H54 (cell line): ENCODE measurements around the gene ZNF501.

Experiments used
- DNase-seq: peaks from one replicate; pipeline ENCODE4 v3.0.0; 2011; ENCODE audit warnings: low spot score, mixed read lengths; ENCODE audit not compliant: insufficient read length
- FAIRE-seq: peaks from 3 replicates; lab custom pipeline; 2011; peaks lifted over from hg19 to GRCh38; lab: Jason Lieb, UNC
- POLR2A ChIP-seq: IDR thresholded peaks from 2 replicates; pipeline ENCODE4 v1.6.1; 2011; ENCODE audit warnings: low read depth, mild to moderate bottlenecking, low read length

The ZNF501 gene

DNA sequence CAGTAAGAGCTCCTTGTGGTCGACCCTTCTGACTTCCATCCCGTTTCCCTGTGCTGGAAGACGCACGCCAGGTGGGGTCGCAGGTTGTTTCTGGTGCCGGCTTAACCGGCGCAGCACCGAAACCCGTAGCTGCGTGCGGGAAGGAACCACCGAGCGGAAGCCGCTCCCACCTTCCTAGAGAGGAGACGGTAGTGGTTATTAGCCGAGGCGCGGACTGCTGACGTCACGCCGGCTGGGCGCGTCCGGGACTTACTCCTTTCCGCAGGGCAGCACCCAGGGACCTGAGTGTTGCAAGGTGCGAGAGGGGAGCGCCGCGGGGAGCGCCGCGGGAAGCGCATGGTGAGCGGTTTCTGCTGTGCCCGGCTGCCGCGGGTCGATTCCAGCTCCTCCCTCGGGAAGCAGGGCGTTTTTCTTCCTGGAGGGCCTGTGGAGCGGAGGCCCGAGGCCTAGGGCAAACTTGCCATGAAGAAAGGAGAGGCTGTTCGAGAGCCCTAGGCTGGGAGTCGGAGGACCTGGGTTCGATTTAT is at the start of gene ZNF501:
Gene ZNF501 (plus strand): TSS at position 252 of the 527 bp plus-strand sequence. CDS start 4,787 bp downstream, outside the sequence.
- TF ChIP-seq POLR2A = no peak
- DNase-seq (peak; percentile 40), FAIRE-seq (no peak)

DNA sequence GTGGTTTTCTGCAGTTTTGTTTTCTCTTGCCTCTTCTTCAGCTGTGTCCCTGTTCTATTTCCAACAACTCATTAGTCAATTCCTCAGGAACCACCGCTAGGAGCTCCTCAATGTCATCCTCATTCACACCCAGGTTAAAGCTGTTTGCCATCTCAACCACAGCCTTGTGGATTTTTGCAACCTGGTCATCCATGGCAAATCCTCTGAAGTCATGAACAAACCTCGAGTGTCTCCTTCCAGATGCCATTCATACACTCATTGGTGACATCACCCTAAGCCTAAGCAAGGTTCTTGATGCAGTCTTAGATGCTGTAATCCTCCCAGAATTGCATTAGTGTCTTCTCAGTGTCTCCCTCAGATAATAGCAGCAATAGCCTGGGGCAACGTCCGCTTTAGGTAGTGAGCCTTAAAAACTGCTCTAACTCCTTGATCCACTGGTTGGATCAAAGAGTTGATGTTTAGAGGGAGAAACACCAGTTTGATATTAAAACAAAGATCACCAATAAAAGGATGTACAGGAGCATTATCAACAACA is 48.4 kb upstream of the ZNF501 start:
- FAIRE-seq = no peak
- TF ChIP-seq POLR2A = no peak

DNA sequence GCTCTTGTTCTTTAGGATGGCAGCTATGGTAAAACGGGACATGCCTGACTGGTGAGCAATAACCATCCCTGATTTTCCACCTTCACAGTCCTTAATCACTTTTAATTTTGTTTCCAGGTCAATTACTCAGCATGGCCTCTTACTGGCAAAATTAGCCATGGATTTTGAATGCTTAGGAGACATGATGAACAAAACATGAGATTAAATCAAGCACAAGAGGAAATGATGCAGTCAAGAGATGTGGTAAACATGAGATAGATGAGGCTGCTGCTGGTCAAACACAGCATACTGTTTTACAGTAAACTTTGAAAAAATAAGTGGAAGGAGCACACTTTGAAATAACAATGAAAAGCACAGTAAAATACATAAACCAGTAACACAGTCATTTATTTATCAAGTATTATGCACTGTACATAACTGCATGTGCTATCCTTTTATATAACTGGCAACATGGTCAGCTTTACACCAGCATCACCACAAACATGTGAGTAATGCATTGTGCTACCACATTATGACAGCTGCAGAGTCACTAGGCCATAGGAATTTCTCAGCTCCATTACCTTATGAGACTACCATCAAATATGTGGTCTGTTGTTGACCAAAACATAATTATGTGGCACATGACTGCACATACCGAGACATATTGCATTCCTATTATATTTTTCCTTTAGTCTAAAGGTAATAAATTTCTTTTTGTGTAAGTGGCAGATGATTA is 47.1 kb upstream of the ZNF501 start:
- DNase-seq = no peak
- peak; percentile 15 for FAIRE-seq
- TF ChIP-seq POLR2A = no peak

More for the DNA sequence above, 48.4 kb upstream of the ZNF501 start:
- no peak for DNase-seq

DNA sequence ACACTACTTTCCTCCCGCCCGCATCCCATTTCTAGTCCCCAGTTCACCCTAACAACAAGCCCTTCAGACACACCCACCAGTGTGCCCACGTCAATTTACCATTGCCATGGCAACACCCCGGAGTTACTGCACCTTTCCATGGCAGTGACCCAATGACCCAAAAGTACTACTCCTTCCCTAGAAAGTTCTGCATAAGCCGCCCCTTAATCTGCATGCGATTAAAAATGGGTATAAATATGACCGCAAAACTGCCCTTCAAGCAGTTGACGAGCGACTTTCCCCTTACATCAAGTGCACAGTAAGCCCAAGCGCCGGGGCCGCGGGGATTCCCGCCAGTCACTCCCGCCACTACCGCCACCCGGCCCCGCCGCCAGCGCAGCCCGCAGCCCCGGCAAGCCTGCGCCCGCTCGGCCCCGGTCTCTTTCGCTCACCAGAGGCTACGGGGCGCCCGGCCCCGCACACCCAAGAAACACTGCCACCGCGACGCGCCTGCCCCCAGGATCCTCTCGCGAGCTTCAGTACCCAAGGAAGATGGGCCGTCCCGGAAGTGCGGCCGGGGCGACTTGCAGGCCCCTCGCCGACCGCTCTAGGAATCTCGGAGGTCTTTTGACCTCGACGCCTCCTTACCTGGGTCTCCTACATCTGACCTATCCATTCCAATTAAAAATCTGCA is 44.2 kb upstream of the ZNF501 start:
- no peak for DNase-seq
- no peak for TF ChIP-seq POLR2A
- no peak for FAIRE-seq

DNA sequence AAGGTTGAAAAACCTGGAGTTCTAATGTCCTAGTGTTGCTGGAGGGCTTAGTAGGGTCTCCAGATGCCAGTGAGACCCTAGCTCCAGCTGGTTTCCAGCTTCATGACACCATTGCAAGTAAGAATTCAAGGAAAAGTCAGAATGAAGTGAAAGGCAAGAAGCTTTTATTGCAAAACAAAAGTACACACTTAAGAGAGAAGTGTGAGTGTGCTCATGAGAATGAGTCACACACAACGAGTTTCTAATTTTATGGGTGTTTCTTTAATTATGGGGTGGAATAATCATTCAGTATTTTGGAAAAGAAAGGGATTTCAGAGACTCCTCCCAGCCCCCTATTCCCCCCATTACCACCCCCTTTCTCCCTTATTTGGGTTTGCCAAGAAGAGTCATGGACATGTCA is 41.5 kb upstream of the ZNF501 start:
- FAIRE-seq (no peak), DNase-seq (no peak)
- no peak for TF ChIP-seq POLR2A

DNA sequence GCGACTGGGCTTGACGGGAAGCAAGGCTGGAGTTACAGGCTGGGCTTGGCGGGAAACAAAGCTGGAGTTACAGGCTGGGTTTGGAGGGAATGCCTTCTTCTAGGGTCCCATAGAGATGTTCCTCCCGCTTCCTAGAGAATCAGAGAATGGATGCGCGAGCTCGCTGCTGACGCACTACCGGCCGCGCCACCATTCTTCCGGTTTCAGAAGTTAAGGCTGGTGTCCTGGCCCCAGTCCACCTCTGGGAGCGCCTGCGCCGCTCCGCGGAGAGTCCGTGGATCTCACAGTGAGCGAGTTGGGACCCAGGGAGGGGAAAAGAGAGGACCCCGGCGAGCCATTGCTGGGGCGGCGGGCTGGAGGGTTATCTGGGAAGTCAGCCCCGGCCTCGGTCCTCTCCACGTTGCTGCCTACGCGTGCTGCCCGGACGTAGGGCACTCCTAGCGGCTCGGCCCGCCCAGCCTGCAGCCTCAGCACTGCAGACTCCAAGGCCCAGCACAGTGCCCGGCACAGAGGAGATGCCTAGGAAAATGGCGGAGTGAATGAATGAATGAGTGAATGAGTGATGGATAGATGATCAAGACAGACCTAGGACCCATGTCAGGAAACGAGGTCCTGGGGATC is 16.9 kb upstream of the ZNF501 start, which contains the start of gene ZNF502:
Gene ZNF502 (plus strand): TSS at position 206 of the 621 bp plus-strand sequence. CDS start 7,602 bp downstream, outside the sequence.
- peak; percentile 76 for FAIRE-seq
- TF ChIP-seq POLR2A = no peak
- DNase-seq = peak; percentile 49

DNA sequence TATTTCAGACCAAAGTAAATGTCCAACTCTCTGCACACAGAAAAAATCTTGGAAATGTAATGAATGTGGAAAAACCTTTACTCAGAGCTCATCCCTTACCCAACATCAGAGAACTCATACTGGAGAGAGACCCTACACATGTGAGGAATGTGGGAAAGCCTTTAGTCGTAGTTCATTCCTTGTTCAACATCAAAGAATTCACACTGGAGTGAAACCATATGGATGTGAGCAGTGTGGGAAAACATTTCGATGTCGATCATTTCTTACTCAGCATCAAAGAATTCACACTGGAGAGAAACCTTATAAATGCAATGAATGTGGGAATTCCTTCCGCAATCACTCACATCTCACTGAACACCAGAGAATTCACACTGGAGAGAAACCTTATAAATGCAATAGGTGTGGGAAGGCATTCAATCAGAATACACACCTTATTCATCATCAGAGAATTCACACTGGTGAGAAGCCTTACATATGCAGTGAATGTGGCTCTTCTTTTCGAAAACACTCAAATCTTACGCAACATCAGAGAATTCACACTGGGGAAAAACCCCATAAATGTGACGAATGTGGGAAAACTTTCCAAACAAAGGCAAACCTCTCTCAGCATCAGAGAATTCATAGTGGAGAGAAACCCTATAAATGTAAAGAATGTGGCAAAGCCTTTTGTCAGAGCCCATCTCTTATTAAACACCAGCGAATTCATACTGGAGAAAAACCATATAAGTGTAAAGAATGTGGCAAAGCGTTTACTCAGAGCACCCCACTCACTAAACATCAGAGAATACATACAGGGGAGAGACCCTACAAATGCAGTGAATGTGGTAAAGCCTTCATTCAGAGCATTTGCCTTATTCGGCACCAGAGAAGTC is 8.0 kb upstream of the ZNF501 start:
- DNase-seq (no peak), FAIRE-seq (peak; percentile 38)
- TF ChIP-seq POLR2A = no peak

DNA sequence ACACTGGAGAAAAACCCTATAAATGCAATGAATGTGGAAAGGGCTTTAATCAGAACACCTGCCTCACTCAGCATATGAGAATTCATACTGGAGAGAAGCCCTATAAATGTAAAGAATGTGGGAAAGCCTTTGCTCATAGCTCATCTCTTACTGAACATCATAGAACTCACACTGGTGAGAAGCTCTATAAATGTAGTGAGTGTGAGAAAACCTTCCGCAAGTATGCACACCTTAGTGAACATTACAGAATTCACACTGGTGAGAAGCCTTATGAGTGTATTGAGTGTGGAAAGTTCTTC is 7.4 kb upstream of the ZNF501 start:
- no peak for TF ChIP-seq POLR2A
- DNase-seq = no peak
- no peak for FAIRE-seq

DNA sequence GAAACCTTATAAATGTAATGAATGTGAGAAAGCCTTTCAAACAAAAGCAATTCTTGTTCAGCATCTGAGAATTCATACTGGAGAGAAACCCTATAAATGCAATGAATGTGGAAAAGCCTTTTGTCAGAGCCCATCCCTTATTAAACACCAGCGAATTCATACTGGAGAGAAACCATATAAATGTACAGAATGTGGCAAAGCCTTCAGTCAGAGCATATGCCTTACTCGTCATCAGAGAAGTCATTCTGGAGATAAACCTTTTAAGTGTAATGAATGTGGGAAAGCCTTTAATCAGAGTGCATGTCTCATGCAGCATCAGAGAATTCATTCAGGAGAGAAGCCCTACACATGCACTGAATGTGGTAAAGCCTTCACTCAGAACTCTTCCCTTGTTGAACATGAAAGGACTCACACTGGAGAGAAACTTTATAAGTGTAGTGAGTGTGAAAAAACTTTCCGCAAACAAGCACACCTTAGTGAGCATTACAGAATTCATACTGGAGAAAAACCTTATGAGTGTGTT is 5.3 kb downstream of the ZNF501 start:
- FAIRE-seq (no peak), DNase-seq (no peak)
- no peak for TF ChIP-seq POLR2A

DNA sequence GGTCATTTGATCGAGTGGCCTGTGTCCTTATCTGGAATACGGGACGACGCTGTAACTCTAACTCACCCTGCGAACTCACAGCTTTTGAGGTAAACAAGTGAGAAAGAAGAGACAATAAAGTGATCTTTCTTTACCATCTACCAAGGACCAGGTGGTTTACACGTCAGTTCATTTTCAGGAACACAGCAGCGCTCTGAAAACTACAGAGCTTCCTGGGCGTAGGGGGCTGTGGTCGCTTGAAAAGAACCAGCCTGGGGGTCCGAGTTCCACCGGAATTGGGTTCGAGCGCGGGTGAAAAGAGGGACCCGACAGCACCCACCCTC is 31.6 kb downstream of the ZNF501 start:
- TF ChIP-seq POLR2A = no peak
- DNase-seq = no peak
- FAIRE-seq = no peak

DNA sequence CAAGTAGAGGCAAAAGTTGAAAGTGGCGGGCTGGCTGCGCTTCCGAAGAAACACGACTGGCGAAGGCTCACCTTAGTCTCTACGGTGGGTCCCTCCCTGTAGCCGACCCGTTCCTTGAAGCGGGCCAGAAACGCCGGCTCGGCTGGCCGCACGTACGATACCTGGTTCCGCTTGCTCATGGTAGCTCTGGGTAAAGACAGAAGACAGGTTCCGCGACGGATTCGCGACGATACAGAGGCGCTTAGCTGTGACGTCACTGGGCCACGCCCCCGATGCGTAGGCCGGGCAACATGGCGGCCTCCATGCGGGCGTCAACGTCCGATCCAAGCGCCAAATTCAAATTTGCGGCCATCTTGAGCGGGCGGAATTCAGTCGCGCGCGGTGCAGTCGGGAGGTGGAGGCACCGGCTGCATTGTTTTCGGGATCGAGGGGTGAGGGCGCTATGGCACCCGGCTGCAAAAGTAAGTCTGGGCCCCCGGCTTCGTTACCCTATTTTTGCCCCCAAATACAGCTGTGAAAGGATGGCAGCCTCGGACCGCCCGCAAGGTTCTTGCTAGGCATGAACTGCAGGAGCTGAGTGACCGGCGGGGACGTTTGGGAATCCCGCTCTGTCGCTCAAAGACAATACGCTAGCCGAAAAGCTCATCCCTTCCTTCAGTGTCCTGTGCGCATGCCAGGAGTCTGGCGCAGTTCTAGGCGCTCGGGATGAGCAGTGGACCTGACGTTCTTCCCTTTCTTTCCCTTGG is 32.2 kb downstream of the ZNF501 start, which contains the start of the genes KIAA1143 and KIF15:
Gene KIAA1143 (minus strand): TSS at position 196 of the 746 bp plus-strand sequence. CDS start 17 bp downstream, at position 179.
Gene KIF15 (plus strand): TSS at position 371 of the 746 bp plus-strand sequence. CDS start 72 bp downstream, at position 443.
- DNase-seq (peak; percentile 67), FAIRE-seq (peak; percentile 83)
- peak; percentile 63 for TF ChIP-seq POLR2A

DNA sequence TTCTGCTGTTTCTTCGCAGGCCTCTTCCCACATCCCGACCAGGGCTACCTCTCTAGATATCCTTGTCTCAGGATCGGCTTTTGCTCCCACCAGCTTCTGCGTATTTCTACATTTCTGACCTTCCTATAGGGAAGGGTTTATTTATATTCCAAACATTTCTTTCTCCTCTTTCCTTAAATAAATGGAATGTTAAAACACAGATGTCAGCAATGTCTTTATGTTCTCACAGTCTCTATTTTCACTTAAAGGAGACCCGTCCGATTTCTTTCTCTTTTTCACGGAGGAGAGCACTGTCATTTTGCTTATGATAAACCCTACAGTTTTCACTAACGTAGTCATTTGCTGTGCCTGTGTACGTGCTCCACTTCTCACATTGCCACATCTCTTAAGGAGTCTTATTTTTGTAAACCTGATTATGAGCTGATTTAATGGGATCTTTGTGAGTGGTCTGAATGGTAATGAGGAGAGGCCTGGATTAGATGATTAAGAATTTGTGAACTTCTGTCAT is 32.8 kb downstream of the ZNF501 start:
- FAIRE-seq = no peak
- DNase-seq = no peak
- no peak for TF ChIP-seq POLR2A
